Lower leg skin (tissue), 4 donors: ENCODE results near the gene OGA. TPM values are rescaled to one million over a fixed set of nuclear protein-coding genes. Genes with fewer than 3 reads are reported as not detected.

ENCODE experiments used
- DNase-seq, 2 donors: peaks; one replicate each; pipeline ENCODE4 v3.0.0-alpha.2; 2019; ENCODE audit warnings: low spot score in 2 of 2
- H3K4me3 ChIP-seq: fragments of 200-600 bp; sonication (generic); 2 replicates; pipeline ENCODE4 v1.5.1; 2017; ENCODE audit warnings: mild to moderate bottlenecking, low read depth; ENCODE audit not compliant: poor library complexity, severe bottlenecking
- CTCF ChIP-seq, 3 donors: fragments of 450-650 bp; IDR thresholded peaks; one replicate each; pipeline ENCODE4 v1.5.1; 2016; ENCODE audit warnings: antibody characterized with exemption in 3 of 3, mild to moderate bottlenecking in 3 of 3, moderate library complexity in 2 of 3
- POLR2A ChIP-seq, 2 donors: fragments of 450-650 bp; IDR thresholded peaks; one replicate each; pipeline ENCODE4 v1.6.1; 2016 to 2017; ENCODE audit warnings: antibody characterized with exemption in 2 of 2, mild to moderate bottlenecking in 1 of 2, moderate library complexity in 1 of 2
- WGBS, 2 donors: methylation state at CpG; one replicate each; pipeline ENCODE4 v1.1.5; 2018; 5-methylcytosine and 5-hydroxymethylcytosine counted together
- intact Hi-C: fragments of 100-400 bp; cut with DNase I; formaldehyde crosslinking; loops from one replicate; pipeline ENCODE4 v1.15.0; 2023; ENCODE audit warnings: low total_unique reads
- total RNA-seq, 4 donors: library from RNA; depleted of rRNA; stranded (reverse); fragments of >200 nt; gene quantifications; one replicate each; pipeline ENCODE4 v1.1.0, GENCODE V29; 2016

Gene OGA
- total RNA-seq, 4 donors from 2014 or later = 72.2 to 188 (median 116) TPM

- intact Hi-C loops = loop anchor here (10.0 kb wide), 1 partner anchor 165 kb away; no protein-coding TSS in a partner anchor
- H3K4me3 ChIP-seq = no peak overlapping the region
- DNase-seq = no peak
- WGBS, 2 donors = 15 to 17% methylated on average over 30 to 31 of the region's 36 CpGs
- TF ChIP-seq CTCF (IDR thresholded peaks at IDR 0.05) = no peak
Observed at GRCh38 chr10:101839416-101840063, 21.3 kb upstream of the OGA start.

- intact Hi-C loops = no loop called here
- TF ChIP-seq CTCF (IDR thresholded peaks at IDR 0.05) (no peak), POLR2A (IDR thresholded peaks at IDR 0.05) (no peak)
- DNase-seq = no peak
- H3K4me3 ChIP-seq = no peak overlapping the region
- 85 to 100% methylated on average over 1 of the region's 1 CpG for WGBS, 2 donors
Observed at GRCh38 chr10:101839002-101839401, 20.8 kb upstream of the OGA start.

- intact Hi-C loops = no loop called here
- no peak for TF ChIP-seq POLR2A (IDR thresholded peaks at IDR 0.05)
- TF ChIP-seq CTCF (IDR thresholded peaks at IDR 0.05) = no peak
- 83 to 85% methylated on average over 6 of the region's 6 CpGs for WGBS, 2 donors
- DNase-seq = no peak
- H3K4me3 ChIP-seq = no peak overlapping the region
Observed at GRCh38 chr10:101838416-101838970, 20.2 kb upstream of the OGA start.

- WGBS, 2 donors = 79 to 88% methylated on average over 2 of the region's 2 CpGs
- DNase-seq = no peak
Observed at GRCh38 chr10:101837748-101838147, 19.5 kb upstream of the OGA start.

GRCh38 chr10:101835362-101835761 is 17.1 kb upstream of the OGA start:
- TF ChIP-seq POLR2A (IDR thresholded peaks at IDR 0.05) (no peak), CTCF (IDR thresholded peaks at IDR 0.05) (no peak)
- no peak for DNase-seq
- WGBS, 2 donors = 88 to 93% methylated on average over 3 to 4 of the region's 4 CpGs
- H3K4me3 ChIP-seq = no peak overlapping the region
- intact Hi-C loops = no loop called here

More at GRCh38 chr10:101837748-101838147, 19.5 kb upstream of the OGA start:
- intact Hi-C loops = no loop called here
- TF ChIP-seq POLR2A (IDR thresholded peaks at IDR 0.05) = no peak
- no peak for TF ChIP-seq CTCF (IDR thresholded peaks at IDR 0.05)
- no peak overlapping the region for H3K4me3 ChIP-seq
